Measurements from ENCODE around the gene PTEN. TPM values are rescaled to one million over a fixed set of nuclear protein-coding genes. Genes with fewer than 3 reads are reported as not detected.
A peak's percentile ranks its signal among the peaks of the same experiment; 100 is the strongest.

PTEN gene
- total RNA-seq, 2 donors from 2014 or later = 36.6 to 54.3 TPM

DNA sequence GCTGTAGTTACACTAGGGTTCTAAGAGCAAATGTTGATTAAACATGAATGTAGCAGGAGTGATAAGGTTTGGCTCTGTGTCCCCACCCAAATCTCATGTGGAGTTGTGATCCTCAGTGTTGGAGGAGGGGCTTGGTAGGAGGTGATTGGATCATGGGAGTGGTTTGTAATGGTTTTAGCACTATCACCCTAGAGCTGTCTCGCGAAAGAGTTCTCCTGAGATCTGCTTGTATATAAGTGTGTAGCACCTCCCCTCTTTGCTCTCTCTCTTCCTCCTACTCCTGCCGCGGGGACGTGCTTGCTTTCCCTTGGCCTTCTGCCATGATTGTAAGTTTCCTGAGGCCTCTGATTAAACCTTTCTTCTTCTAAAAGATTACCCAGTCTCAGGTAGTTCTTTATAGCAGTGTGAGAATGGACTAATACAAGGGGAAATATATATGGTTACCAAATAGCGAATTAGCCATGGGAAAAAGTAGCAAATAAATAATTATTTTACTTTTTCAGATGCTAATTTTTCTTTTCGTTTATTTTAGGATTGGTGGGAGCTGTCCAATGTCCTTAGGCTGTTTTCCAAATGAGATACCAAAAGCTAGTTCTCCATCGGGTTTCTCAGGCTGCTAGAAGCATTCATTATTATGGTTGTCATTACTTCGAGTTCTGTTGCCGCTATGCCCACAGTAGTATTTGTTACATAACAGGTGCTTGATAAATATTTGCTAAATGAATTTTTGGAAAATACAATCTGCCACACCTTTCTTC is 58.7 kb downstream of the PTEN start:
- Mint-ChIP-seq H3K9me3 (peaks cover 4 to 5% of the 10 kb centered on the region in 2 donors), H3K27ac (no peak overlapping the region), H3K36me3 (peaks cover 20 to 31% of the 10 kb centered on the region in 2 donors)
- ATAC-seq = no peak
- no peak for DNase-seq (ENCODE audit: low spot score in 2 of 2)

DNA sequence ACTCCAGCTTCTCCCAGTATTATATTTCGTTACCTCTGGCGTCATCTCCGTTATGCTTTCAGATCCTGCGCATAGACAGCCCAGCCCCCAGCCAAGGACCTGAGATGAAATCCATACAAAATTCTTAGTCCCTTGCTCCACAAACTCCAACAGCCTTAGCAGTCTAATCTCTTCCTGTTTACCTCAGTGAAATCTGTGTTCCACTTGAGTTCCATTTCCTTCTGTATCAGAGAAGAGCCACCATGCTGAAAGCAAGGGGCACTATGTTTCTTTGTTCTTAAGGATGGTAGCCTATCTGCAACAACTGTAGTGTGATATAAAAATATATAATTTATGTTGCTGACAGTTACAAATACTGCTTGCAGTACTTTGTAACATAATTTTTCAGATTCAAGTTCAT is 59.8 kb downstream of the PTEN start:
- DNase-seq (ENCODE audit: low spot score in 2 of 2) (no peak), ATAC-seq (no peak)
- Mint-ChIP-seq H3K9me3 (peaks cover 4 to 5% of the 10 kb centered on the region in 2 donors), H3K27ac (no peak overlapping the region), H3K36me3 (peaks cover 20 to 31% of the 10 kb centered on the region in 2 donors)

GRCh38 chr10:87925570-87925969 is 62.1 kb downstream of the PTEN start:
- ATAC-seq = no peak
- H3K27ac Mint-ChIP-seq = no peak overlapping the region
- H3K9me3 Mint-ChIP-seq = peaks cover 4 to 5% of the 10 kb centered on the region in 2 donors
- H3K36me3 Mint-ChIP-seq = peaks cover 20 to 31% of the 10 kb centered on the region in 2 donors
- no peak for DNase-seq (ENCODE audit: low spot score in 2 of 2)

DNA sequence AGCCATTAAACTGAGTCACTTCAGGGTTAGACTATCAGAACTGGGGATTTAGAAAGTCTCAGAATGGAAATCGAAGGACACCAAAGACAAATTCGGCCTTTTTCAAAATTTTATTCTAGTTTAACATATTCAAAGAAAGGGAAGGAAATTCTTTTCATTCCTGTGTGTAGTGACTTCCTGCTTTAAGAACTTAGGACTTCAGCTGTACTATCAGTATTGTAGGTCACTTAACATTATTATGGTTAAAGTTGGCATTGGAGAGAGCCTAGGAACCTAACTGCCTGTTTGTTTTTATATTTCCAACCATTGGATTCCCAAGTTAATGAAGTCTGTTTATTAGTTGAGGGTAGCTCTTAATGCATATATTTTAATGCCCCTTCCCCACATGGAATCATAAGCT is 63.7 kb downstream of the PTEN start:
- ATAC-seq = no peak
- Mint-ChIP-seq H3K36me3 (peaks cover 20 to 23% of the 10 kb centered on the region in 2 donors), H3K9me3 (peaks cover 4 to 5% of the 10 kb centered on the region in 2 donors), H3K27ac (no peak overlapping the region)
- DNase-seq (ENCODE audit: low spot score in 2 of 2) = no peak

- H3K36me3 Mint-ChIP-seq = peaks cover 11 to 14% of the 10 kb centered on the region in 2 donors
- H3K9me3 Mint-ChIP-seq = peaks cover 4 to 5% of the 10 kb centered on the region in 2 donors
- H3K27ac Mint-ChIP-seq = no peak overlapping the region
- ATAC-seq (peak in 1 of 2 donors; percentile 29), DNase-seq (ENCODE audit: low spot score in 2 of 2) (no peak)
Observed at GRCh38 chr10:87928996-87929395, 65.6 kb downstream of the PTEN start.

DNA sequence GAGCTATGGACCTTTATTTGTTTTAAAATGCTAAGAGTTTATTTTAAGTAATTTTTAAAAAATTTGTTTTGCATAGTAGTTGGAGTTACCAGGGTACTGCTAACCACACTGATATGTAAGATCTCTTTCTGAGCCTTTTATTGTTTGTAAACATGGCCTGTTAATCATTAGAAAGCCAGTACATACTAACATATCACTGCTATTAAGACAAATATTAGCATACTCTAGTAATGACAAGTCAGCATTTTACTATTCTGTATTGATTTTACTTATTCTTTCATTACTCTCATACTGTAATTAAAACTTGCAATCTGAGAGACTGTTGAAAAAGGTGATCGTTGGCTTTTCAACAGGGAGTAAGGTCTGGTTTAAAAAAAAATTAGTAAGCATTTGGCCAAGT is 66.7 kb downstream of the PTEN start:
- DNase-seq (ENCODE audit: low spot score in 2 of 2) (no peak), ATAC-seq (no peak)
- H3K36me3 Mint-ChIP-seq = peaks cover 11 to 22% of the 10 kb centered on the region in 2 donors

DNA sequence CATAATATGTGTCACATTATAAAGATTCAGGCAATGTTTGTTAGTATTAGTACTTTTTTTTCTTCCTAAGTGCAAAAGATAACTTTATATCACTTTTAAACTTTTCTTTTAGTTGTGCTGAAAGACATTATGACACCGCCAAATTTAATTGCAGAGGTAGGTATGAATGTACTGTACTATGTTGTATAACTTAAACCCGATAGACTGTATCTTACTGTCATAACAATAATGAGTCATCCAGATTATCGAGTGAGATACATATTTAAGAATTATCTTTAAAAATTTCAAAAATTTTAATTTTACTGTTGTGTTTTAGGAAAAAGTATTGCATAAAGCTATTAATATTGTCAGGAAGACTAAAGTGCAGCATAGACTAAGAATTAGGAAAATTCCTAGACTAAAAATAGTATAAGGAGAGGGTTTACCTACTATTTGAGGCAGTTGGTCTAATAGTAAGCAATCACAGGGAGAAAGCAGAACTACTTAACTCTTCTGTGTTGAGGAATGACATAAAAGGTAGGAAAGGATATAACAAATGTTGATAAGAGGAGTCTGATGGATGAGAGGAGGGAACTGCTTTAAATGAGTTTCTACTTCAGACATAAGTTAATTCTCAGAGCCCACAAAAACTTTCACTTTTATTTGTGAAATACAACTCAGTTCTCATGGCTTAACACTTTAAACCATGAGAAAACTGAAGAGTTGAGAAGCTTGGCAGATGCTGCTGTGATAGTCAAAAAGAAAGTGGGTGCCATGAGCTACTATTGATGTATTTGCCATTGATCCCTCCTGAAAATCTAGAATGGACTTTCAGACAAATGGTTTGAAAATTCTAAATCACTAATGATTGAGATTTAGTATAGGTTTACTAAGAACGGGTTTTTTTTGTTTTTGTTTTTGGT is 67.8 kb downstream of the PTEN start:
- peaks cover 6 to 25% of the 10 kb centered on the region in 2 donors for H3K36me3 Mint-ChIP-seq
- DNase-seq (ENCODE audit: low spot score in 2 of 2) = no peak

More for the DNA sequence above, 66.7 kb downstream of the PTEN start:
- Mint-ChIP-seq H3K27ac (no peak overlapping the region), H3K9me3 (peaks cover 4 to 5% of the 10 kb centered on the region in 2 donors)

DNA sequence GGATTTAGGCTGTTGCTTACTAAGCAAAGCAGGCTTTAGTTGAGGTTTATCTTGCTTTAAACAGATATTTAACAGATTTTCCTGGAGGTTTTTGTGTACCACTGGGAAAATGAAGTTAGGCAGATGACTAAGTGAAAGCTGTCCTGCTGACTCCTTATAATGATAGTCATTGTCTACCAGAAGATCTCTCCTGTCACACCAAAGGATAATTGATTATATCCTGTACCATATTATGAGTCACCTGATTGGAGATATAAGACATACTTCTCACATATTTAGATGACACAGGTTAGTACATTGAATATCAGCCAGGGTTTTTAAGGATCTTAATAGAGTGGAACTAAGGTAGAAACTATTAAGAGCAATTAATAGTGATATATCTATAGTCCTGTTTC is 68.4 kb downstream of the PTEN start:
- peaks cover 0 to 20% of the 10 kb centered on the region in 2 donors for H3K36me3 Mint-ChIP-seq
- H3K27ac Mint-ChIP-seq = no peak overlapping the region
- ATAC-seq (peak; percentile 43 to 49), DNase-seq (ENCODE audit: low spot score in 2 of 2) (no peak)
- H3K9me3 Mint-ChIP-seq = no peaks in the 10 kb centered on the region

More for the DNA sequence above, 67.8 kb downstream of the PTEN start:
- Mint-ChIP-seq H3K9me3 (peaks cover 4 to 5% of the 10 kb centered on the region in 2 donors), H3K27ac (no peak overlapping the region)
- ATAC-seq = peak; percentile 54 to 85

- Mint-ChIP-seq H3K36me3 (peaks cover 0 to 20% of the 10 kb centered on the region in 2 donors), H3K27ac (no peak overlapping the region), H3K9me3 (no peaks in the 10 kb centered on the region)
- DNase-seq (ENCODE audit: low spot score in 2 of 2) = no peak
- ATAC-seq = no peak
Observed at GRCh38 chr10:87935290-87936141, 72.1 kb downstream of the PTEN start.

DNA sequence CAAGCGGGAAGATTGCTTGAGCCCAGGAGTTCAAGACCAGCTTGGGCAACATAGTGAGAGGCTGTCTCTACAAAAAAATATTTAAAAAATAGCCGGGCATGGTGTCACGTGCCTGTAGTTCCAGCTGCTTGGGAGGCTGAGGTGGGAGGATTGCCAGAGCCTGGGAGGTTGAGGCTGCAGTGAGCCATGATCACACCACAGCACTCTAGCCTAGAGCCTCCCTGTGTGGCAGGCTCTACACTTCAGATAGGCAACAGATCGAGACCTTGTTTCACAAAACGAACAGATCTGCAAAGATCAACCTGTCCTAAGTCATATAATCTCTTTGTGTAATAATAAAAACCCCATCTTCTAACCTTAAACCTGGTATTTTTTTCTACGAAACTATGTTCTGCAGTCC is 76.8 kb downstream of the PTEN start:
- H3K27ac Mint-ChIP-seq = no peak overlapping the region
- no peak for ATAC-seq
- no peaks in the 10 kb centered on the region for H3K9me3 Mint-ChIP-seq
- no peak for DNase-seq (ENCODE audit: low spot score in 2 of 2)
- H3K36me3 Mint-ChIP-seq = peaks cover 0 to 11% of the 10 kb centered on the region in 2 donors

GRCh38 chr10:87942884-87943527 is 79.6 kb downstream of the PTEN start:
- DNase-seq (ENCODE audit: low spot score in 2 of 2) (no peak), ATAC-seq (no peak)
- H3K27ac Mint-ChIP-seq = no peak overlapping the region
- no peaks in the 10 kb centered on the region for H3K9me3 Mint-ChIP-seq
- no peaks in the 10 kb centered on the region for H3K36me3 Mint-ChIP-seq

DNA sequence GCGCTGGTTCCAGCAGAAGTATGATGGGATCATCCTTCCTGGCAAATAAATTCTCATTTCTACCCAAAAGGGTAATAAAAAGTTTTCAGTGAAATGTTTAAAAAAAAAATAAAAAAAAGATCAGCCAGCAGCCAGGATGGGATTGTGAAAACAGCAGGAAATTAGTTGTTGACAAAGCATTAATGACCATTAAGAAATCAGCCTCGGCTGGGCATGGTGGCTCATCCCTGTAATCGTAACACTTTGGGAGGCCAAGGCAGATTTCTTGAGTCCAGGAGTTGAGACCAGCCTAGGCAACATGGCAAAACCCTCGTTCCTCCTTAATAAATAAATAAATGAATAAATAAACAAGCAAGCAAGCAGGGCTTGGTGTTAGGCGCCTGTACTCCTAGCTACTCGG is 82.6 kb downstream of the PTEN start:
- H3K27ac Mint-ChIP-seq = no peak overlapping the region
- no peak for DNase-seq (ENCODE audit: low spot score in 2 of 2)
- no peaks in the 10 kb centered on the region for H3K36me3 Mint-ChIP-seq
- H3K9me3 Mint-ChIP-seq = no peaks in the 10 kb centered on the region
- ATAC-seq = no peak

DNA sequence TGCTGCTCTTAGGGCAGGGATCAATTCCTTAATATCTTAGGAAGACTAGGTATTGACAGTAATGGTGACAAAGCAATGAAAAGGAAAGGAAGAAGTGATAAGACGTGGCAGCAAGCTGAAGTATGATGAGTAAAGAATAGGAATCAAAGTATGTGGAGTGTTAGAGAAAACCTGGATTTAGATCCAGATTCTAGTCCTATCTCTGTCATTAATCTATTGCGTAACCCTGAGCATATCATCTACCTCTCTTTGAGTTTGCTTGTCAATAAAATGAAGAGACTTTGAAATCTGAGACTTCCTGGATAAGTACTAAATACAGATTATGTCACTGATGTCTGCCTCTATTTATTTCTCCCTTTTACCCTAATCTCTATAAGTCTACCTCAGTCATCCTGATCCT is 89.2 kb downstream of the PTEN start:
- DNase-seq (ENCODE audit: low spot score in 2 of 2) = no peak
- ATAC-seq = no peak
- no peaks in the 10 kb centered on the region for H3K9me3 Mint-ChIP-seq
- no peak overlapping the region for H3K27ac Mint-ChIP-seq
- no peaks in the 10 kb centered on the region for H3K36me3 Mint-ChIP-seq

DNA sequence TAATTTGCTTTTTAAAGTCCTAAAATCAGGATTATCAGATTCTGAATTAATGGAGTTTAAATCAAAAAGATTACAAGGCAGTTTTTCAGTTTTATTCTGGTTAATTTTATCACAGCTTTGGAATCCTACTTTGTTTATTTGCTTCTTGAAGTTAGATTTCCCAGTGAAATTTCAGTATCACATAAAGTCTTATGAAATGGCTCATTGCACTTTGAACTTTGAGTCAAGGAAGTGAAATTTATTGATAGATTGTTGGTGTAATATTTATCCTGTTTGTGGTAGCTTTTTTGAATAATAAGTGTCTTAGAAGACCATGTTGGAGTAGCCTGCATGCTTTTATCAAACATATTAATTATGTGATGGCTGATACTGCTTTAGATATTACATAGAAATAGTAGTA is 92.6 kb downstream of the PTEN start:
- Mint-ChIP-seq H3K27ac (no peak overlapping the region), H3K36me3 (peaks cover 0 to 2% of the 10 kb centered on the region in 2 donors), H3K9me3 (no peaks in the 10 kb centered on the region)
- ATAC-seq (no peak), DNase-seq (ENCODE audit: low spot score in 2 of 2) (no peak)

DNA sequence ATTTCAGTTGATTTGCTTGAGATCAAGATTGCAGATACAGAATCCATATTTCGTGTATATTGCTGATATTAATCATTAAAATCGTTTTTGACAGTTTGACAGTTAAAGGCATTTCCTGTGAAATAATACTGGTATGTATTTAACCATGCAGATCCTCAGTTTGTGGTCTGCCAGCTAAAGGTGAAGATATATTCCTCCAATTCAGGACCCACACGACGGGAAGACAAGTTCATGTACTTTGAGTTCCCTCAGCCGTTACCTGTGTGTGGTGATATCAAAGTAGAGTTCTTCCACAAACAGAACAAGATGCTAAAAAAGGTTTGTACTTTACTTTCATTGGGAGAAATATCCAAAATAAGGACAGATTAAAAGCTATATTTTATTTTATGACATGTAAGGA is 94.3 kb downstream of the PTEN start:
- ATAC-seq (no peak), DNase-seq (ENCODE audit: low spot score in 2 of 2) (no peak)
- H3K9me3 Mint-ChIP-seq = no peaks in the 10 kb centered on the region
- no peak overlapping the region for H3K27ac Mint-ChIP-seq
- peaks cover 0 to 8% of the 10 kb centered on the region in 2 donors for H3K36me3 Mint-ChIP-seq

DNA sequence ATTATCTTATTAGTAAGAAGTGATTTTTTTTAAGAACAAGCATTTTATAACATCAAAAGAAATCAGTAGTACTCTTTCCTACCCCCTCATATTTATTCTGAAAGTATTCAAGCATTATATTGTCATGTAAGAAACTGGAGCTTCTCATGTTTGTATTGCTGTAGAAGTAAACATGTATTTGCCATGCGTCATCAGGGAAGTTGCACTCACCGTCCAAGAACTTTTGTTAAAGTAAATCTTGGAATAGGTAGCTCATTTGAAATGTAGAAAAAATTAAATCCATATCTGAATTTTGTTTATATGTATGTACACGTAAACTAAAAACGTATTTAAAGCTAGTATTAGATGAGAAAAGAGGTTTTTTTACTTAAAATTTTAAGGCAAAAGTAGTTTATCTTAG is 96.8 kb downstream of the PTEN start:
- Mint-ChIP-seq H3K9me3 (no peaks in the 10 kb centered on the region), H3K36me3 (peaks cover 0 to 8% of the 10 kb centered on the region in 2 donors), H3K27ac (no peak overlapping the region)
- DNase-seq (ENCODE audit: low spot score in 2 of 2) (no peak), ATAC-seq (no peak)
